Hepatic stellate cell (primary cell): ENCODE data around the gene CCDC28A.

Experiments
- DNase-seq: peaks from one replicate; pipeline ENCODE4 v3.0.0; 2011; ENCODE audit warnings: low spot score

Gene CCDC28A

GRCh38 chr6:138833816-138834539 lies 60.4 kb downstream of the CCDC28A start:
- no peak for DNase-seq

GRCh38 chr6:138837246-138837645 lies 63.7 kb downstream of the CCDC28A start:
- DNase-seq: no peak
